Measurements from ENCODE around the gene RAB40C.

DNA sequence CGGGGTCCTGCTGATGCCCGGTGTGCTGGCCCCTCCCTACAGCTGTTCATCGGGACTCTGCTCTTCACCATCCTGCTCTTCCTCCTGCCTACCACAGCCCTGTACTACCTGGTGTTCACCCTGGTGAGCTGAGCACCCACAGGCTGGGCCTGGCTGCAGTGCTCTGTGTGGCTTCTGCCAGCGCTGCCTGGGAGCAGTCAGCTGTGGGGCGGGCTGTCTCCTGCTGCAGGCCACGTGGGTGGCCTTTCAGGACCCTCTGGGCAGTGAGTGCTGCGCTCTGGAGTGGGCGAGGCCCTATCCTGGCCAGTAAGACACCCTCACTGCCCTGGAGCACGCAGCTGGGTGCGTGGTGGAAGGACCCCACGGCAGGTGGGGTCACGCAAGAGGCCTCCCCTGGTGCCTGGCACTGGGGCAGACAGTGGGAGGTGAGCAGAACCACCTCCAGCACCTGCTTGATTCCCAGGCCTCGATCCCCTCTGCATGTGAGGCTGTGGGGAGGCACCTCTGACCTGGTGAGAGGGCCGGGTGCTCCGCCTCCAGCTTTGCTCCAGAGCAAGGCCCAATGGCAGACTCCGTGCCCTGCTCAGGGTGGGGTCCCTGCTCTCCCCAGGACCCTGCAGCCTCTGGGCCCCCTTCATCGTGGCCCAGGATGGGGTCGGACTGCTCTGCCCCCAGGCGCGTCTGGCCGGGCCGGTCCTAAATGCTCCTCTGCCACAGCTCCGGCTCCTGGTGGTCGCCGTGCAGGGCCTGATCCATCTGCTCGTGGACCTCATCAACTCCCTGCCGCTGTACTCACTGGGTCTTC, 9.5 kb upstream of the RAB40C start:
- TF ChIP-seq, protein P1, sequence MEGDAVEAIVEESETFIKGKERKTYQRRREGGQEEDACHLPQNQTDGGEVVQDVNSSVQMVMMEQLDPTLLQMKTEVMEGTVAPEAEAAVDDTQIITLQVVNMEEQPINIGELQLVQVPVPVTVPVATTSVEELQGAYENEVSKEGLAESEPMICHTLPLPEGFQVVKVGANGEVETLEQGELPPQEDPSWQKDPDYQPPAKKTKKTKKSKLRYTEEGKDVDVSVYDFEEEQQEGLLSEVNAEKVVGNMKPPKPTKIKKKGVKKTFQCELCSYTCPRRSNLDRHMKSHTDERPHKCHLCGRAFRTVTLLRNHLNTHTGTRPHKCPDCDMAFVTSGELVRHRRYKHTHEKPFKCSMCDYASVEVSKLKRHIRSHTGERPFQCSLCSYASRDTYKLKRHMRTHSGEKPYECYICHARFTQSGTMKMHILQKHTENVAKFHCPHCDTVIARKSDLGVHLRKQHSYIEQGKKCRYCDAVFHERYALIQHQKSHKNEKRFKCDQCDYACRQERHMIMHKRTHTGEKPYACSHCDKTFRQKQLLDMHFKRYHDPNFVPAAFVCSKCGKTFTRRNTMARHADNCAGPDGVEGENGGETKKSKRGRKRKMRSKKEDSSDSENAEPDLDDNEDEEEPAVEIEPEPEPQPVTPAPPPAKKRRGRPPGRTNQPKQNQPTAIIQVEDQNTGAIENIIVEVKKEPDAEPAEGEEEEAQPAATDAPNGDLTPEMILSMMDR (IDR thresholded peaks at IDR 0.05) = no peak
- TF ChIP-seq POLR2AphosphoS5 (IDR thresholded peaks at IDR 0.05) = no peak

Data from sigmoid colon (tissue), 4 donors.